DMS53 treated with DMSO at 0.1 percent for 48 hours (cell line): Measurements from ENCODE around the gene DYSF.
"Not testable (repeated sequence)": the region's sequence is repeated elsewhere in the genome, so short reads cannot be mapped to it uniquely, and the experiment has no call there.

Experiments
- DNase-seq: peaks from one replicate; lab custom pipeline; 2025; ENCODE audit not compliant: unreplicated experiment; lab: John Stamatoyannopoulos, UW

Gene DYSF

DNA sequence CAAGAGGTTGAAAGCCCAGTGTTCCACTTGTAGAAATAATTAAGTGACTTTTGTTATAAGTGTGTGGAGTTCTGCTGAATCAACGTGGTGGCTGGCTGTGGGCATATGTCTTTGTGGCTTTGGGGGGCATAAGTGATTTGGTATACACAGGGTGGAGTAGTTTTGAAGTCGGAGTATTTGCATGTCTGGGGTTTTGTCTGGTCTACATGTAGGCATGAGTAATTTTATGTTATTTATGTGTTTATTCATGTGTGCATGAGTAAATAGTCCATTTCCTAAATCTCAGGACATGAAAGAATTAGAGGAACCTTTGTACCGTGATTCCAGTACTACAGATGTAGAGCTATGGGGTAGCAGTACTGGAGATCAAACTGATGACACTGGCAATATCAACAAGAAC is 179.7 kb downstream of the DYSF start:
- DNase-seq: no peak

DNA sequence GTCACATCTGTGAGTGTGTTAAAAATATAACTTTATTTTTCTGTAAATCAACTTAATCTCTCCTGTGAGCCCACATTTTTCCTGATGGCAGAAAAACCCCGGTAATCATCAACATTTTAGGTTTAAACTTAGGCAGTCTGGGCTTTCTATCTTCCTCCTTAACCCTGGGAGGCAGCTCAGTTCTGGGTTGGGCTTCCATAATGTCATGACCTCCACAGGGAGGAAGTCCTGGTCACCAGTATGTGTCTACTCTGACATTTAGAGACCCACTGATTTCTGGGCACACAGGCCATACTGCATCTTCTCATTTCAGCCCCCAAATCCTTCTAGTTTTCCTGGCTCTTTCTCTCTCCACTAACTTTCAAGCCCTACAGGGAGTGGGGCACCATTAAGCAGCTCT is 181.2 kb downstream of the DYSF start:
- no peak for DNase-seq

DNA sequence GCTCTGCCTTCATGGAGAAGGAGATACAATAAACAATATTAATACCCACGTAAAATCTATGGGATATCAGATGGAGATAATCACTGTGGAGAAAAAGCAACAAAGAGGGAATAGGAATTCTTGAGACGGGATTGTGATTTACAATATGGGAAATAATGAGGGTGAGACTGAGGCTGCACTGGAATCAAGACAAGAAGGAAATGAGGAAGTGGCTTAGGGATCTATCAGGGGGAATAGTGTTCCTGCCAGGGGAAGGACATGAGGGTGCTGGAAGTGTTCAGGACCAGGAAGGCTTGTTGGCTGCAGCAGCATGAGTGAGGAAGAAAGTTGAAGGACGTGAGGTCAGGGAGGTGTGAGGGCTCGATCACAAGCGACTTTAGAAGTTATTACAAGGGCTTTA is 182.4 kb downstream of the DYSF start:
- DNase-seq: no peak

DNA sequence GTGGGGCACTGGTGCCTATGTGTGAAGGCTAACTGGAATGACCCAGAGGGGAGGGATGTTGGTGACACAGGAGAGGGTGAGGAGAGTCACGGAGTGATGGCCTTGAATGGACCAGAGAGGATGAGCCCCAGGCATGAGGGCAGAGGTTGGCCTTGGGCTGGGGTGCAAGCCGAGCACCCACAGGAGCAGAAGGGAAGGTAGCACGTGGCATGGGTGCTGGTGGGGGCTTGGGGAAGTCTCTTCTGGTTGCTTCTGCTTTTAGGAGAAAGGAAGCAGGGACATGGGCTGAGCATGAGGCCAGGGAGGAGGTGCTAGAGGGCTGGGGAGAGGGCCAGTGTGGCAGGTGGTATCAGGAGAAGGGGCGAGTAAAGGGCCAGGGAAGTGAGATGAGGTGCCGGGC is 183.8 kb downstream of the DYSF start:
- DNase-seq: no peak

DNA sequence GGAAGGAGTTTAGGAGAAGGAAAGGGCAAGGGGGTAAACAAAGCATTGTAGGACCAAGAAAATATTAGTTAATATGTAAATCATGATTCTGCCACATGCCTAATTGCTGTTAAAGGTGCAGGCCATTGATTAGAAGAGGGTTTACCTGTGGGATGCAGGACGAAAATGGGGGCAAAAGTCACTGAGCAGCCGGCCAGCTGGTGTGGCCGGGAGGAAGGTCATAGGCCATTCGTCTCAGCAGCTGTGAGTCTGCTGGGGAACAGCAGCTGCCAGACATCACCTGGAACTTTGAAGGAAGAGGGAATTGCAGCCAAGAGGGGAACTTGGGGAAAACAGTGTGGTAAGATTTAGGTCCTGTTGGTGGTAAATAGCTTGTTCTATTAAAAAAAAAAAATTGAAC is 184.4 kb downstream of the DYSF start:
- no peak for DNase-seq

DNA sequence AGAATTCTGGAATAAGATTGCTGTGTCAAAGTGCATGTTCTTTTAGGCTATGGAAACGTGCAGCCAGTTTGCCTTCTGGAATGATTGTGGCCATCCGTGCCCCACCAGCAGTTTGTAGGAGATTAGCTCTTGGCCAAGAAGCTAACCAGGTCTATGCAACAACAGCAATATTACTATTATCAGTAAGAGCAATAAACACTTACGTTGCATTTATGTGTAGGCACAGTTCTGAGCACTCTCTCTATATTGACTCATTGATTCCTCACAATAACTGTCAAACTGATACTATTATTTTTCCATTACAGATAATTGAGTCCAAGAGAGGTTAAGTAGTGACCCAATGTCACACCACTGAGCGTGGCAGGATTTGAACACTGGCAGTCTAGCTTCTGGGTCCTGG is 186.4 kb downstream of the DYSF start:
- DNase-seq: no peak

DNA sequence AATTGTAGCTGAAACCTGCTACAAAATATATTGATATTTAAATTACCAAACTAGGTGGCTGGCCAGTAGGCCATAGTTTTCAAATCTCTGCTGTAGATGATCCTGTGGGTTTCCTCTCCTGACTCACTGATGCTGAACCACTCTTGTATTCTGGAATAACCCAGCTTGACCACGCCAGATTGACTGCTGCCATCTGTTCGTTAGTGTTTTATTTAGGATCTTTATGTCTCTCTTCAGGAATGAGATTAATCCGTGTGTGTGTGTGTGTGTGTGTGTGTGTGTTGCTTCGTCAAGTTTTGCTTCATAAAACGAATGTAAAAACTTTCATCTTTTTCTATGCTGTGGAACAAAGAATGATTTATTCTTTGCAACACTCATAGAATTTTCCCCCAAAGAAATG is 187.1 kb downstream of the DYSF start:
- no peak for DNase-seq

DNA sequence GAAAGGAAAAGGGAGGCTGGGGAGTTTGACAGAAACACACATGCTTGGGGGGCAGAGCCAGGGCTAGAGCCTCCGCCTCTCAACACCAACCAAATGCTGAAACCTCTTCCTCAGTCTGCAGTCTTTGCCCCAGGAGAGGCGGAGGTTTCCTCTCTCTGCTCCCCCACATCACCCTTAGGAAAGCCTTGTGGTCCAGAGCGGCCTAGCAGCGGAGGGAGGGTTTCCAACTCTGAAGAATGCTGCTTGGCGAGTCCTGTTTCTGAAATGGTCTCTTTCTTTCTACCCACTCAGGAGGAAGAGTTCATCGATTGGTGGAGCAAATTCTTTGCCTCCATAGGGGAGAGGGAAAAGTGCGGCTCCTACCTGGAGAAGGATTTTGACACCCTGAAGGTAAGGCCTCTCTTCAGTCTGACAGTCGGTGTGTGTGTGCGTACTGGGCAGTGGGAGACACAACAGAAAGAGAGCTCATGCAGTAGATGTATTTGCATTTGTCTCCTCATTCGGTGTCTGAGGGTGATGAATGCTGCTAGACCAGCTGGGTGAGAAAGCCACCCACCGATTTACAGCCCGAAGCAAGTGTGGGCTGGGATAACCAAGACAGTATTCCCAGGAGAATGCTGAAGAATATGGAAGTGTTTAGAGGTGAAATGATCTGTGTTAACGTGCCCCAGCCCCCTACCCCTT is 190.5 kb downstream of the DYSF start:
- no peak for DNase-seq

DNA sequence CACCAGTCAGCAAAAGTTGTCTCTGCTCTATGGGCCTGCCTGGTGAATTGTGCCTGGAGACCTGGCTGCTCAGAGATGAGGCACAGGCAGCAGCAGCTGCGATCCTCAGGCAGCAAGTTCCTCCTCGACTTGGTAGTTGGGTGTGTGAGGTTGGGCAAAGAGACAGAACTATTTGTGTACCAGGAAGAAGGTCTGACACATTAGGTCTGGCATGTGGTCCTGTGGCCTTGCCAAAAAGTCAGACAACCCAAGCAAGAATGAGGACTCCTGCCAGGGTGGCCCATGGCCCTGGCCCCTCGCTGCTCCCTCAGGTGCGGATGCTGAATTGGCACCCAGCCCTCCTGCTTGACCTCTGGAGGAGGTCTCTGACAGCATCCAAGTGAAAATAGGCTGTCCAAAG is 192.7 kb downstream of the DYSF start:
- no peak for DNase-seq

DNA sequence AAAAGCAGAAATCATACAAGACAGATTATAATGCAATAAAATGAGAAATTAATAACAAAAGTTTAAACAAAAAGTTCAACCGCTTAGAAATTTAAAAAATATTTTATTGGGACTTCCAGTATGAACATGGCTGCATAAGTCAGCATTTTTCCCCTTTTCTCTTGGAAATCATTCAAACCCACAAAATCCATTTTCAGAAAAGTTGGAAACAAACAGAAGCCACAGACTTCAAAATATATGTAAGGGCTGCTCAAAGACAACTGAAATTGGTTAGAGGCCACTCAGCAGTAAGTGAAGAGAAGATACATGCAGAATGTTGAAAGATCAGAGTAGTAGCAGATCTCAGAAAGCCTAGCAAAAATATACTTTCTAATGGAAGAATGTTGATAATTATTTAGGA is 194.0 kb downstream of the DYSF start:
- DNase-seq: no peak

DNA sequence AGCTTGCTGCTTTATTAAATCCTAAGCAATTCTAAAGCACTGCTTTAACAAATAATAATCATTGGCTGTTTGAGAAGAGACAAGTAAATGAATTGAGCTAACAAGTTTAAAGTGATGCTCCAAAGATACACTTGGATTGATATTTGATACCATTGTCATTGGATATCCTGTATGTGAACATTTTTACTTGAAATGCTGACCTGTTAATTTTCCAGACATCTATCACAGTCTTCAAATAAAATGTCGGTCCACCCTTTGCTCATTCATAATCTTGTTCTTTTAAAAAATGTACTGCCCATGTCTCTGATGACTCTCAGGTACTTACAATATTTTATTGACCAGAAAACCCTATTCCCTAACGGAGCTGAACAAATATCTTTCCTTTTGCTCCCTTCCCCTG is 202.1 kb downstream of the DYSF start:
- no peak for DNase-seq

DNA sequence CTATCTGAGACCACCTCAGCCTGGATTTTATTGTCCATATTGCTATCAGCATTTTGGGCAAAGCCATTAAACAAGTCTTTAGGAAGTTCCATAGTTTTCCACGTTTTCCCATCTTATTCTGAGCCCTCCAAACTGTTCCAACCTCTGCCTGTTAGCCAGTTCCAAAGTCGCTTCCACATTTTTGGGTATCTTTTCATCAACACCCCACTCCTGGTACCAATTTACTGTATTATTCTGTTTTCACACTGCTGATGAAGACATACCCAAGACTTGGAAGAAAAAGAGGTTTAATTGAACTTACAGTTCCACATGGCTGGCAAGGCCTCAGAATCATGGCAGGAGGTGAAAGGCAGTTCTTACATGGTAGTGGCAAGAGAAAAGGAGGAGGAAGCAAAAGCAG is 204.9 kb downstream of the DYSF start:
- DNase-seq: not testable (repeated sequence)

DNA sequence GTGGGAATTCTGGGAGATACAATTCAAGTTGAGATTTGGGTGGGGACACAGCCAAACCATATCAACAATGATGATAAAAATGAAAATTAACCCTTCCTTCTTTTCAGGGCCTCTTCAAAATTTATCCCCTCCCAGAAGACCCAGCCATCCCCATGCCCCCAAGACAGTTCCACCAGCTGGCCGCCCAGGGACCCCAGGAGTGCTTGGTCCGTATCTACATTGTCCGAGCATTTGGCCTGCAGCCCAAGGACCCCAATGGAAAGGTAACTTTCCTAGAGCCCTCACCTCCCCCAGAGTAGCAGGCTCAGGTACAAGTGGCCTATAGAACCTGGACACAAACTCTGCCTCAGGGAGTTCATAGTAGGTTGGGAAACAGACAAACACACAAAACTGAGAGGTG is 205.4 kb downstream of the DYSF start:
- DNase-seq: no peak

DNA sequence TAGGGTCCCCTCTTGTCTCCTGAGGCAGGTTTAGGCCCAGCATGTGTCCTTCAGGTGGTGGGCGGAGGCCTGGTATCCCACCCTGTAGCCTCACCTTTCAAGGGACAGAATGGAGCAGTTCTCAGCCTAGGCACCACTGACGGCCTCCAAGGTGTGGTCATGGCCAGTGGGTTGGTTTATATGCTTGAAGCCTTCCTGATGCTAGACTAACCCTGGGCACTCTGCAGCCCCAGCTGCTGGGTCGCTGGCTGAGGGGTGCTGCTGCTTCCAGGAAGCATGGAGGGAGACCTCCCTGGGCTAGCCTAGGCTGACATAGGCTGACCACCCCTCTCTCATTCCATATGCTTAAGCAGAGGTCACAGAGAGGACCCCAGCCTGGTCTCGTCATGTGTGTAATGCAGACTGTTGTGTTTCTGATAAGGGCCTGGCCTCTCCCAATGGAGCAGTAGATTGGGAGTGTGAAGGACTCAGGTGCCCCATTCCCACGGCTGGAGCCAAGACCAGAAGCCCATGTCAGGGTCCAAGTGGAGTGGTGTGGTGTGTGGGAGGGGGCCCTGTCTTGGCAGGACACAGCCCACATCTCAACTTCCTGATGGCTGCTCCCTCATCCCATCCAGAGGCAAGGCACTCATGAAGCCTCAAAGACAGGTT is 206.6 kb downstream of the DYSF start:
- DNase-seq: no peak

DNA sequence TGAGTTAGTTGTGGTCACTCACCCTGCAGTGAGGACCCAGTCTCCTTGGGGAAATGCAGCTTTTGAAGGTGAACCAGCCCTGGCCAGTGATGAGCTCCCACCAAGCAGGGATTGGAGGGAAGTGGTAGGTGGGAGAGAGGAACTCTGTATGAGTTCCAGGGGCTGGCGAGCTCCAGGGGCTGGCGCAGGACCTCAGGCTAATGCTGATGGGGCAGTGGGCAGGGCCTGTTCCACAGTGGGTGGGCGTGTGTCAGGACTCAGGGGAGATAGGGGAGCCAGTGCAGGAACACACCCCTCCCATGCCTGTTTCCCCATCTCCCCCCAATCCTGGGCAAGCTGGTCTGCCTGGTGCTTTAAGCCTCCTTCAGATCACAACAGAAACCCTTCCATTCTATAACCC is 208.4 kb downstream of the DYSF start:
- no peak for DNase-seq

DNA sequence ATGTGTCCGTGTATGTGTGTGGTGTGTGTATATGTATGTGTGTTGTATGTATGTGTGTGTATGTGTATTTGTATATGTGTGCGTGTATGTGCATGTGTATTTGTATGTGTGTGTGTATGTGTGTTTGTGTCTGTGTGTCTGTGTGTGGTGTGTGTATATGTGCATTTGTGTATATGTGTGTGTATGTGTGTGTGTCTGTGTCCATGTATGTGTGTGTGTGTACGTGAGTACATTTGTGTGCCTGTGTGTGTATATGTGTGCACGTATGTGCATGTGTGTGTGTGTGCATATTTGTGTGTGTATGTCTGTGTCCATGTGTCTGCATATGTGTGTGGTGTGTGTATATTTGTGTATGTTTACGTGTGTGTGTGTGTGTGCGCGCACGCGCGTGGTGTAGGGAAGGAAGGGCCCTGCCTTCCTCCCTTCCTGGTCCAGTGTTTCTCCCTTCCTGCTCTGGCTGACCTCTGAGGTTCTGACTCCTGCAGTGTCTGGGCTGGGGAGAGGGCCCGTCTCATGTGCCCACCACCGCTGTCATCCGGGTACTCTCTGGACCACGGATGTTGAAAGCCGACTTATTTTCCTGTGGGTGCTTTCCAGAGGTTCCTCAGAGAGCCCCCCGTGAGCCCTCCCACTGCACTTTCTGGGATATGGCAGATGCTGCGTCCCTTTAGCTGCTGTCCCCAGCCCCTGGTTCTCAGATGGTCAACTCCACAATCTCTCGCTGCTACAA is 209.5 kb downstream of the DYSF start:
- DNase-seq: no peak

DNA sequence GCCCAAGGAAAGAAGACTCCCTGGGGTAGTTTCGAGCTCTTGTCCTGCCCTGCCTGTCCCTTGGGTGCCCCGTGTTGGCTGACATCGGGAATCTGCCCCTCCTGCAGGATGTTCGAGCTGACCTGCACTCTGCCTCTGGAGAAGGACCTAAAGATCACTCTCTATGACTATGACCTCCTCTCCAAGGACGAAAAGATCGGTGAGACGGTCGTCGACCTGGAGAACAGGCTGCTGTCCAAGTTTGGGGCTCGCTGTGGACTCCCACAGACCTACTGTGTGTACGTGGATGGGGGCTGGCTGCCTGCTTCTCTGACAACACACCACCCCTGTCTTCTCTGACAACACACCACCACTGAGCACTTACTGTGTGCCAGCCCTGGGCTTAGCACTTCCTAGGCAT is 210.8 kb downstream of the DYSF start:
- DNase-seq: no peak

DNA sequence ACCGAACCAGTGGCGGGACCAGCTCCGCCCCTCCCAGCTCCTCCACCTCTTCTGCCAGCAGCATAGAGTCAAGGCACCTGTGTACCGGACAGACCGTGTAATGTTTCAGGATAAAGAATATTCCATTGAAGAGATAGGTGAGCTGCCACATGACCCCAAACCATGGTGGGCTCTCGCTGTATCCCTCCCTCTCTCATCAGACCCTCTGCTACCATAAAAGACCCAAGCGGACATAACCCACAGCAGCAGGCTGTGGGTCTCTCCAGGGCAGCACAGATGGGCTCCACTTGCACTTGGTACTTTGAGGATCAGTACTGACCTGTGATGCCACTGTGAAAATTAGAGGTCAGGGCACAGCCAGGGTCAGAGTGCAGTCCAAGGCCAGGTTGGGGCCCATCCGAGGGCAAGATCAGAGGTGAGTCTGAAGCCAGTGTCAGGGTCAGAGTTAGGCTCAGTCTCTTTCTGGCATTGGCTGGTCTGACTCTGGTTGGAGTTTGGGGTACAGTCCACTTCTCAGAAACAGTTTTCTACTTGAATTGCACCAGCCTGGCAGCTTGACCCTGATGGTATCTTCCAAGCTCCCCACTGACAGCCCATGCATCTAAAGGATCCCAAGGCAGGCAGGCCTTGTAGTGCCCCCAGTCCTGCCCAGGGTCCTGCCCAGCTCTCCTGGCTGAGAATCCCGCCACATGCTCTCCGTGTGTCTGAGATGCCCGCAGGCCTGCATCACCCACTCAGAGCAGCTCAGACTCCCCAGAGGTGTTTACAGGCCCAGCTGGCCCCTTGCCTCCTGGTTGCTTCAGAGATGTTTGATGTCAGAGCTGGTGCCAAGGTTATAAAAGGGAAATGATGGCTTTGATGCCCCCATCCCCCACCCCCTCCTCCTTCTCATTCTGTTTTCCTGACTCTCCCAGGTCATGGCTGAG is 212.1 kb downstream of the DYSF start:
- no peak for DNase-seq

DNA sequence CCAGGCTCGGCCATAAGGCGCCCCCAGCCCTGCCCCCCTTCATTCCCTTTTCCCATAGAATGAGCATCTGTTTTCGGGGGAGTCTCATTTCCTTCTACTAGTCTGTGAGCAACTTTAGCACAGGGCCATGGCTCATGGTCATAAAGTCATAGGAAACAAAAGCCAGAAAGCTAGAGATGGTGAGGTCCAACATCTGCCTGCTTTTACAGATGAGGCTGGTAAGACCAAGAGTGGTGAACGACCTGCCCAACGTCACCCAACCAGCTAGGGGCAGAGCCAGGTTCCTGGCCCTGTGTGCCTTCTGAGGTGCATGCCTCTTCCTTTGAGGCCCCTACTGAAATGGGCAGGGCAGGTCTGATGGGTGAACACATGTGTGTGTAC is 212.7 kb downstream of the DYSF start:
- no peak for DNase-seq

DNA sequence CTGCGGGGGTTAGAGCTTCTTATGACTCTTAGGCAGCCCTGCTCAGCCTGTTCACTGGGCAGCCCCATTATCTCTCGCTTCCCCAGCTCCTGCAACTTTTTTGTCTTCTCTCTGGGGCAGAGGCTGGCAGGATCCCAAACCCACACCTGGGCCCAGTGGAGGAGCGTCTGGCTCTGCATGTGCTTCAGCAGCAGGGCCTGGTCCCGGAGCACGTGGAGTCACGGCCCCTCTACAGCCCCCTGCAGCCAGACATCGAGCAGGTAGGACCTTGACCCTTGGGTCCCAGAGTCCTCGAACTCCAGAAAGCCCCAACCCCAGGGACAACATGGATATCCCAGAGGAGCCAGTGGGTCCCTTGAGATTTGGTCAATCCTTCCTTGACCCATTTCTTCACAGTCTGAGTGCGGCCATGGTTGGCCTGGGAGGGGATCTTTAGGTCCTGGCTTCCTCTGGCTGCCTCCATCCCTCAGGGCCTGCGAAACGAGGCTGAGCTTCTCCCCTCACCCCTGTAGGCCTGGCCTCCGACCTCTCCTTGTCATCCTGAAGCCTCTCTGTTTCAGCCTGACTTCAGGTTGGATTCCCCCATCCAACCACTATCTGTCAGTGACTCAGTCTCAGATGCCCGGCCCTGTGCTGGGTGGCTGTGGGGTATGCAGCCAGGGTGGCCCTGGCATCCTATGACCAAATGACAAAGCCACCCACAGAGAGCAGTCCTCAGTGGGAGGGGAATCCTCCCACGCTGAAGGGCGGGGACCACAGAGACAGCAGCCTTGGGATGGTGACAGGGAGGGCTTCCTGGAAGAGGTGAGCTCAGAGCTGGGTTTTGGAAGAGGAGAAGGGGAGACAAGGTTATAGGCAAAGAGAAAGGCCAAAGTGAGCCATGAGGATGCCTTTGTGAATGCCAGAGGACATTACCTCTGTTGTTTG is 214.2 kb downstream of the DYSF start:
- DNase-seq: no peak
